Measurements from ENCODE around the gene LRBA.
"Not testable (repeated sequence)": the region's sequence is repeated elsewhere in the genome, so short reads cannot be mapped to it uniquely, and the experiment has no call there.

LRBA gene

DNA sequence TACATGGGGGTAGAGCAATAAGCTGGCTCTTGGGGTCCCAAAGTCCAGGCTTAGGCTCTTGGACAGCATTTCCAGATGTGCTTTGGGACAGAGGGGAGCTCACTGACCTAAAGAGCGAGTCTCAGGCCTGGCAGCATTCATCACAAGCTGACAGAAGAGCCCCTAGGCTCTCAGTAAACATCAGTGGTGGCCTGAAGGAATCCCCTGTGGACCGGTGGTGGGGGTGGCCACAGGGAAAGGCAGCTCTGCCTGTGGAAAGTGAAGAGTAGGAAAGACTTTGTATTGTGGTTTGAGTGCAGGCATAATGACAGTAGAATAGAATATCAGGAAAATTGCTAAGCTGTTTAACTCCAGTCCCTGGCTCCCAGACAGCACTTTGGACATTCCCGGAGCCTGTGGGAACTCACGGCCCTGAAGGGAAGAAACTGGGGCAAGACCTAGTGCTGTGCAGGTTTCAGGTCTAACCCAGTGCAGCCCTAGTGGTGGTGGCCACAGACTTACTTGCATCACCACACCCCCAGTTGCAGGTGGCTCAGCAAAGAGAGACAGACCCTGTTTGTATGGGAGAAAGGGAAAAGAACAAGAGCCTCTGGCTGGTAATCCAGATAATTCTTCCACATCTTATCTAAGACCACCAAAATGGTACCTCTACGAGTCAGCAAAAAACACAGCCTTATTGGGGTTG is 291.2 kb downstream of the LRBA start:
- no peak for ATAC-seq

DNA sequence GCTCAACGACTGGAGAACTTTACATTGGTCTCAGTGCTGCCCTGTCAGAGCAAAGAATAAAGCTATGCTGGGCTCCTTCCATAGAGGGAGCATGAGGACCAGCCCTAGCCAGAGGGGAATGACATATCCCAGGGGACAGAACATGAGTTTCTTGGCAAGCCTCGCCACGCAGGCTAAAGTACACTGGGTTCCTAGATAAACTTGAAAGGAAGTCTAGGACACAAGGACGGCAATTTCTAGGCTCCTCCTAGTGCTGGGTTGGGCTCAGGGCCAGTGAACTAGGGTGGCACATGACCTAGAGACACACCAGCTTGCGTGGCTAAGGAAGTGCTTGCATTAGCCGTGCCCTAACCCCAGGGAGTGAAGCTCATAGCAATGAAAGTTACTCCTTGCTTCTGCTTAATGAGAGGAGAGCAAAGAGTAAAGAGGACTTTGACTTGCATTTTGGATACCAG is 292.1 kb downstream of the LRBA start:
- no peak for ATAC-seq

- ATAC-seq = no peak
Observed at GRCh38 chr4:150720973-150721518, 294.0 kb downstream of the LRBA start.

DNA sequence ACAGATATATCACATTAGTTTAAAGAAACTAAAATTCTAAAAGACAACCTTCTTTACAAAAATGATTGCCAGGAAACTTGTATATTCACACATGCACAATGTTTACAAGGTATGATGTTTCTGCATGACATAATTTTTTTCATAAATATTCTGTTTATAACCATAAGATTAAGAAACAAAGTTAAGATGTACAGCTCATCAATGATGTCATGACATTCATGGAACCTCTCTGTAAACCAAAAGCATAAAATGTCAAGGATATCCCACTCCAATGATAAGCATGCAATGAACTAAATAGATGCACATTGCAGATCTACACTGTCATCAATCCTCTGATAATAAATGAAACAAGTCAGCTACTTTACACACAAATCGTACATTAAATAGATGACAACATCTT is 297.1 kb downstream of the LRBA start:
- ATAC-seq = no peak

DNA sequence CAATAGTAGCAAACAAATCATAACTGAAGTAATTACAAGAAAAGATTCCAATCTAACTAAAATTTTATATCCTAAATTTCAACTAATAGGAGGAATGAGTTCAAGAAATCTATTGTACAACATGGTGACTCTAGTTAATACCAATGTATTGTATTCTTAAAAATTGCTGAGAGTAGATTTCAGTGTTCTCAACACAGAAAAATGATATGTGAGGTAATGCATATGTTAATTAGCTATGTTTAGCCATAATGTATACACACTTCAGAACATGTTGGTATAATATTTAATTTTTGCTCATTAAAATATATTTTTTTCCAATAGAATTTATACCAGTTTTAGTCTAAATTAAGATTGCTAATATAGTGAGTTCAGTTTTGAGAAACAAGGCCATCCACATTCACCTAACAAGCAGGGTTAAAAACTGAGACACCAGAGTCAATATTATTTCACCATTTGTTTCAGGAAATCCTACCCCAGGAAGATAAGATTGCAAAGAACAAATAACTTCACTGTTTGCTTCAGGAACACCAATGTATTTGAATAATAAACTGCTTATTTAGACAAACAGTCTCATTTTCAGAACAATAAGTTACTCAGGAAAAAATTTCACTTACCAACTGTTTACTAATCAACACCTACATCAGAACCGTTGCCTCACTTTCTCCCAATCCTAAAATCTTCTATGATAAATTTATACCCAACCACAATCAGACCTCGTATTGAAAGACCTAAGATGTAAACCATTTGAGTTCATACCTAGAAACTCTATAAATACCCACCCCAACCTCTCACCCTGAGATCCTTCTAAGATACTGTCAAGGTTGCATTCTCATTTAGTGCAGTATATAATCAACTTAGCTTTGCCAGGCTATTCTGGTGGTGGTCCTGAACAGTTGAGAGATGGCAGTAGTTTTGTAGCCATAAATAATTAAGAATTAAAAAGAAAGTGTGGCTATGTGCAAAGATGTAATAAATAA is 300.3 kb downstream of the LRBA start:
- no peak for ATAC-seq

GRCh38 chr4:150713251-150713650 is 301.8 kb downstream of the LRBA start:
- ATAC-seq = no peak

DNA sequence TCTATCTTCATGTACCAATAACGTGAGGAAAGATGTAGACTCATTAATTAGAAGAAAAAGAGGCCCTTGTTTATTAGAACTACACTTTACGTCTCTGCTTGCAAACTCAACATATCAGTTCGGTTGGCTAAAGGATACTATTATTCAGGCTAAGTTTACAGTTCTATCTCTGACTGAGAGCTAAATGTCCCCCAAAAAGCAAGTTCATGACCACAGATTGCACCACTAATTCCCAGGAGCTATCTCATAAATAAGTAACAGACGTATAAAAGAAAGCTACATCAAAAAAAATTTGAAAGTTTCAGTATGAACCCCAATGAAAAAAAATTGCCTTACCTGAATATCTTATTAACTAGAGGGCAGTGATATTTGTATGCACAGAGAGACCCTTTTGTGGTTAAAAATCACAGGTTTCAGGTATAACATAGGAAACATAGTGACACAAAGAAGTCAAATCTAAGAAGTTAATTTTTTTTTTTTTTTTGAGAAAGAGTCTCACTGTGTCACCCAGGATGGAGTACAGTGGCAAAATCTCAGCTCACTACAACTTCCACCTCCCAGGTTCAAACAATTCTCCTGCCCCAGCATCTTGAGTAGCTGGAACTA is 304.2 kb downstream of the LRBA start:
- no peak for ATAC-seq

- ATAC-seq = no peak
Observed at GRCh38 chr4:150708004-150708403, 307.1 kb downstream of the LRBA start.

- ATAC-seq = no peak
Observed at GRCh38 chr4:150699599-150699998, 315.5 kb downstream of the LRBA start.

DNA sequence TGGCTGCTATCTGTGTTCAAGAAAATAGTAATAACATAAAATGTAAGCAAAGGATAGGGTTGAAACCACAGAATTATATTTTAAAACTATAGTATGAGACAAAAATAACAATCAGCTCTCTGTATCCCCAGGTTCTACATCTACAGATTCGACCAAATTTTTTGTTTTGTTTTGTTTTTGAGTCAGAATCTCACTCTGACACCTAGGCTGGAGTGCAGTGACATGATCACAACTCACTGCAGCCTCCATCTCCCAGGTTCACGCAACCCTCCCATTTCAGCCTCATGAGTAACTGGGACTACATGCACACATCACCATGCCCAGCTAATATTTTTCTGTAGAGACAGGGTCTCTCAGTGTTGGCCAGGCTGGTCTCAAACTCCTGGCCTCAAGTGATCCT is 319.9 kb downstream of the LRBA start:
- ATAC-seq = no peak

DNA sequence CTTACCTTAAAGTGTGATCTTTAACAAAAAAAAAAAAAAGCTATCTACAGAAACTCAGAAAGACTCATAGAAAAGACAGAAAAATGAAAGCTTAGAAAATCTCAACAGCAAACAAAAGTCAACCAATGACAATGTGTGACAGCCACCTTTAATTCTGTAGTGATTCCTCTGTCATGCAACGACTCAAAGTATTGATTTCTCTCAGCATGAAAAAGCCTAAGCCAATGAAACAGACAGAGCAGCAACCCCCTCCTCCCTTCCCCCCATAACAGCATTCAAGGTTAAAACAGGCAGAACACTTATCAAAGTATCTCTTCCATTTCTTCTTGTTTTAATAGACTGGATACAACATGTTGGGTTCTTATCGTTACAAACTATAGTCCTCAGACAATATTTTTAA is 320.6 kb downstream of the LRBA start:
- no peak for ATAC-seq

DNA sequence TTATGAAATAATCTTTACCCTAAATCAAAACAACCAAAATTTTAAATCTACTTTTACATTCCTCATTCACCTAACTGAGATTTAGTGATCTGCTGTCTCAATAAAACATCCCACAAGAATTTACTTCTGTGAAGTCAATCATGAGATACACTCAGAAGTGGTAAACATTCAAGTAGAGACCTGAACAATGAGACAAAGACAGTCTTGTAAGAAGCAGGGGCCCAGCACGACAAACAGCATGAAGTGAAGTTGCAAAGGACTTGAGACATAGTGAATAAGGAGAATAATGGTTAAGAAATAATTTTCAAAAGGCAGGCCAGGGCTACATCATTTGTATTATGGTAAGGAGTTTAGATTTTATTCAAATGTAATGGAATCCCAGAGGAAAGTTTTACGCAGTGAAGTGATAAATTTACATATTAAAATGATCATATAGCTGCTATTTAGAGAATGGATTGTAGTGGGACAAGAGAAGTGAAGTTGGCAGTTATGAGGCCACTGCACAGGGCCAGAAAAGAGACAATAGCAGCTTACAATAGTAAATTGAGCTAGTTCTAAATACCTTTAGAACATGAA is 331.2 kb downstream of the LRBA start:
- ATAC-seq = no peak

DNA sequence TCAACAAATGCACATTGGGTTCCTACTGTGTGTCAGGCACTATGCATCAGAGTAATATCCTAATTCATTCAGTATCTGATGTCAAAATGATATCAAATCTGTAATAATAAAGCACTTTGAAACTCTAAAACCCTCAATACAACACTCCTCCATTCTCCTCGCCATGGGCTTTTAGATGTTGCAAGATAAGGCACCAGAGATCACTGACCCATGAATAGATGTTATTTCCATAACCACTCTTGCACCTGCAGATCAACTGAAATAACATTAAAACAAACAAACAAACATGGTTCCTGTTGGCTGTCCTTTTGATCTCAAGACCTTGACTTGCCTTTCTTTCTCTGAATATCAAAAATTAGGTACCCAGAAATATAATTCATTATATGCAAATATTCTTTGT is 333.0 kb downstream of the LRBA start:
- no peak for ATAC-seq

DNA sequence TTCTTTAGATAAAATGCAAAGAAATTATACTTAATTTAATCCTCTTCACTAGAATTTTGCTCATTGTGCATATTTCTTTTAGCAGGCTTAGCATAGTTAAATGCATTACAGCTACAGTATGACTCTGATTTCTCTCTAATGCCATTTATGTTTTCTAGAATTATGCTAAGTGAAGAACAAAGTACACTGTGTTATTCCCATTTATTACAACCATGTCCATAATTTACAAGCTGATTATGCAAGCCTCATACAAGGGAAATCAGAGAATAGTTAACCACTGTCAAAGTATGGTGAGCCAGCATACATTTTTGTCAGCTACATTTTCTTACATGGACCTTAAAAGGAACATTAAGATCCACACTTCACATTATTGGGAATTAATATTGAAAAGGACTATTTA is 334.0 kb downstream of the LRBA start:
- no peak for ATAC-seq

DNA sequence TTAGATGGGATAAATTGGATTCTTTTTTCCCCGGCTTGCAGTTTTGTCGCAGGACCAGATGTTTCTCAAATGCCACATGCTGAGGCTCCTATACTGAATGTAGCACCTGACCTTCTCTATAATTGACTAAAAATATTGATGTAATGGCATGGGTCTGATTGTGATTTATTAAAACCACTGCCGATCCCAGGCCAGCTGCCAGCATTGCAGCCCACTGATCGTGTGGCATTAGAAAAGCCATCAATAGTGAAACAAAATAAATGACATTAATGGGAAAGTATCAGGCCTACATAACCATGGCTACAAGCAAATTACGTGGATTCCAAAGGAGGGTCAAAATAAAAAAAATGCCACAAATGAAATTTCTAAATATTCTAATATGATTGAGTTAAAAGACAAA is 334.4 kb downstream of the LRBA start:
- ATAC-seq = no peak

GRCh38 chr4:150679765-150680343 is 335.2 kb downstream of the LRBA start:
- ATAC-seq = no peak

DNA sequence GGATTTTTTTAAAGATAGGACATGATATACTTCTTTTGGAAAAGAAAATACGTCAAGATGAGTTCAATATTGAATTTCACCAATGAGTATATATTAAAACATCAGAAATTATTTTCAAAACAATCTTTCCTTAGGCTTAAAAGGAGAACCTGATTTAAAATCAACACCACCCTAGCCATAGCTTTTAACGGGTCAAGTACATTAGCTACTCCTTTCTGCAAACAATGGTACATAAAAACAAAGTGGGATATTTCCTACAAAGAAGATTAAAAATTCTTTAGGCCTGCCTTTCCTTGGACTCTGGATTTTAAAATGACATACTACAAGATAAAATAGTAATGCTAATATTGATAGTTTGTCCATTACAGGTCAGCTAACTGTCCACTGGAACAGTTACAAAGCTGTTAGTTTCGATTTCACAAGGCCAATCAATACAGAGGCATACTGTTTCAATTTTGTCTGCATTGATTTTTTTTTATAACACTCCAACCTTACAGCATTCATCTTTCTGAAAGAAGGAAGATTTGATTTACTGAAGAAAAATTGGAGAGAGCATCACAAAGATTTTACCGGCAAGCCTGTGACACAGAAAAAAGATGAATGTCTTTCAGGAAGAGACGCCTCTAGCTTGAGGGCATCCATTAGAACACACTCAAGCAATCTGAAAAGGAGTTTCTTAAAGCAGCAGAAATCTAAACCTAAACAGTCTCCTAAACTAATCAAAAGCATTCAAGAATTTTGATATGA is 335.9 kb downstream of the LRBA start:
- no peak for ATAC-seq

DNA sequence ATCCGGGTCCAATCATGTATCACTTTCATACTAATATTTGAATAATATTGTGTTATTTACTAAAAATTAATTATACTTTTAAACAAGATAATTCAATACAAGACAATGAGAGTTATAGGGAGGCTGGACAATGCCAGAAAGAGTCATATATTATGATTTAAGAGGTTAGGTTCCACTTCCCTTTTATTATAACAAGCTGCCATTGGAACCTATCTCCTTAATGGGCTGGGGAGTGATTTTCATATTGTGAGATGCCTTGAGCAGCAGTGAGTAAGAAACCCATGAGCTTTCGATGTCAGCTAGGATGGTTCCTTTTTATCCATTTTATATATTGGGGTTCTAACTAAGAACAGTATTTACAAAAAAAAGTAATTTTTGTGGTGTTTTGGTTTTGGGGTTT is 341.3 kb downstream of the LRBA start:
- ATAC-seq = no peak

- no peak for ATAC-seq
Observed at GRCh38 chr4:150668824-150669223, 346.3 kb downstream of the LRBA start.

DNA sequence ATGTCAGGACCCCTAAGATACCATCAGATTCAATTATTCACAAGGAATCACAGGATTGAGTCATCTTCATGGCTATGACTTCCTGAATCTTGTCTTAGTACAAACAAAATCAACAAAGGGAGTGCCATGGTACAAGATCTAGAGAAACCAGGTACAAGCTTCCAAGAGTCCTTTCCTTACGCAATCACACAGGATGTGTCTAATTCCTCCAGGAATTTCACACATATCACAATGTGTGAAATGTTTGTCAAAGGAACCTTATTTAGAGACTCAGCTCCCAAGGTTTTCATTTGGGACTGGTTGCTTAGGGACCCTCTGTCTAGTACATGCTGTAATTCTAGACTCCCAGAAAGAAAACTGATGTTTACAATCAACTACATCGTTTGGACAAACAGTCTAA is 350.1 kb downstream of the LRBA start:
- no peak for ATAC-seq

DNA sequence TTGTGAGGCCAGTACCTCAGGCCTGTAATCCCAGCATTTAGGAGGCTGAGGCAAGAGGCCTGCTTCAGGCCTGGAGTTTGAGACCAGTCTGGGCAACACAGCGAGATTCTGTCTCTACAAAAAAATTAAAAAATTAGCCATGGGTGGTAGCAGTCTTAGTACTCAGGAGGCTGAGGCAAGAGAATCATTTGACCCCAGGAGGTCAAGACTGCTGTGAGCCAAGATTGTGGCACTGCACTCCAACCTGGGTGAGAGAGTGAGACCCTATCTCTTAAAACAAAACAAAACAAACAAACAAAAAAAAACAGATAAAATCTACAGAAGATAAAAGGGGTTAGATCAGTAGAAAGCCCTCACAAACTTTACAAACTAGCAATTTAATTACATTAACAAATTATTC is 352.4 kb downstream of the LRBA start:
- ATAC-seq = no peak

- not testable (repeated sequence) for ATAC-seq
Observed at GRCh38 chr4:150661551-150661950, 353.5 kb downstream of the LRBA start.

All from activated CD4-positive, CD25-positive, alpha-beta regulatory T cell treated with anti-CD3 and anti-CD28 coated beads, Interleukin-2, amount 50 U/mL, for 24 hours (primary cell).